ENCODE data around the gene PRDM5.

Gene PRDM5

GRCh38 chr4:120809518-120809917 is 113.0 kb downstream of the PRDM5 start:
- Histone ChIP-seq H3K36me3 (ENCODE audit: control insufficient read depth, insufficient read depth, low read length) (no peaks in the 10 kb centered on the region), H3K27ac (ENCODE audit: insufficient read depth, low read depth, low read length, poor library complexity, severe bottlenecking) (no peak overlapping the region), H3K4me3 (ENCODE audit: insufficient read depth, low read depth, low read length) (no peak overlapping the region), H3K4me1 (ENCODE audit: control insufficient read depth, insufficient read depth, low read length) (no peaks in the 10 kb centered on the region), H3K27me3 (ENCODE audit: control insufficient read depth, insufficient read depth, low read length, poor library complexity, severe bottlenecking) (no peaks in the 10 kb centered on the region), H3K9me3 (ENCODE audit: control insufficient read depth, low read length) (no peaks in the 10 kb centered on the region)
- 88% methylated on average over 1 of the region's 1 CpG; no CpG with 5 or more reads in 1 of the 2 experiments for WGBS, 2 experiments

GRCh38 chr4:120808475-120809141 is 113.9 kb downstream of the PRDM5 start:
- Histone ChIP-seq H3K27ac (ENCODE audit: insufficient read depth, low read depth, low read length, poor library complexity, severe bottlenecking) (no peak overlapping the region), H3K4me3 (ENCODE audit: insufficient read depth, low read depth, low read length) (no peak overlapping the region), H3K4me1 (ENCODE audit: control insufficient read depth, insufficient read depth, low read length) (no peaks in the 10 kb centered on the region), H3K27me3 (ENCODE audit: control insufficient read depth, insufficient read depth, low read length, poor library complexity, severe bottlenecking) (no peaks in the 10 kb centered on the region), H3K9me3 (ENCODE audit: control insufficient read depth, low read length) (no peaks in the 10 kb centered on the region), H3K36me3 (ENCODE audit: control insufficient read depth, insufficient read depth, low read length) (no peaks in the 10 kb centered on the region)
- 97% methylated on average over 24 of the region's 24 CpGs for WGBS, 2 experiments

DNA sequence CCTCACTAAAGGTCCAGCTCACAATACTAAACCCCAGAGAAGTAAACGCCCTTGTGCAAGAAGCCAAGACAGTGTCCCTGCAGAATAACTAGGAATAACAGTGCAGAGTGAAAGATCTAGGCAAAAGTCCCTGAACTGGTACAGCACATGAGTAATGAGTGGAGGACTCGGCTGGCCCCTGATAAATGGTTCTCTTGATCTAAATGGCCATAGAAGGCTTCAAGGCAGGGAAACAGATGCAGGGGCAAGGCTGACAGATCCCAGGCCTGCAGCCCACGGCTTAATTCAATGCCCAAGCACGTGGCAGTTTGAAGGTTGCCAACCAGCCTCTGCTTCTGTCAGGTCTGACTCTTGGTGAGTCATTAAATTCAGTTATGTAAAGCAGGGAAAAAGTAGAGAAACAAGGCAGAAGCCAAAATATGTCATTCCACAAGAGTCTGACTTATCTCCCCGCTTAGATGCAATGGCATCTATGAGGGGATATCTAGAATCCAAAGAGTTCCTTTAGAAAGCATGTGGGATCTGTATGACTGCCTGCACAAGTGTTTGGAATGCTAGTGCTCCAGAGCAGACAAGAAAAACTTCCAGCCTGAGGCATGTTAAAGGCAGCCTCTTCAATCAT is 121.3 kb downstream of the PRDM5 start:
- Histone ChIP-seq H3K4me3 (ENCODE audit: insufficient read depth, low read depth, low read length) (no peak overlapping the region), H3K27ac (ENCODE audit: insufficient read depth, low read depth, low read length, poor library complexity, severe bottlenecking) (no peak overlapping the region), H3K36me3 (ENCODE audit: control insufficient read depth, insufficient read depth, low read length) (no peaks in the 10 kb centered on the region), H3K4me1 (ENCODE audit: control insufficient read depth, insufficient read depth, low read length) (no peaks in the 10 kb centered on the region), H3K9me3 (ENCODE audit: control insufficient read depth, low read length) (no peaks in the 10 kb centered on the region), H3K27me3 (ENCODE audit: control insufficient read depth, insufficient read depth, low read length, poor library complexity, severe bottlenecking) (no peaks in the 10 kb centered on the region)
- WGBS, 2 experiments = 89 to 93% methylated on average over 5 of the region's 5 CpGs

- no peaks in the 10 kb centered on the region for H3K9me3 ChIP-seq (ENCODE audit: control insufficient read depth, low read length)
- H3K4me1 ChIP-seq (ENCODE audit: control insufficient read depth, insufficient read depth, low read length) = no peaks in the 10 kb centered on the region
- H3K27ac ChIP-seq (ENCODE audit: insufficient read depth, low read depth, low read length, poor library complexity, severe bottlenecking) = no peak overlapping the region
- 87 to 90% methylated on average over 1 of the region's 3 CpGs for WGBS, 2 experiments
- H3K4me3 ChIP-seq (ENCODE audit: insufficient read depth, low read depth, low read length) = no peak overlapping the region
- no peaks in the 10 kb centered on the region for H3K36me3 ChIP-seq (ENCODE audit: control insufficient read depth, insufficient read depth, low read length)
- H3K27me3 ChIP-seq (ENCODE audit: control insufficient read depth, insufficient read depth, low read length, poor library complexity, severe bottlenecking) = no peaks in the 10 kb centered on the region
These were observed 124.0 kb downstream of the PRDM5 start for GRCh38 chr4:120798570-120798969.

GRCh38 chr4:120796271-120796670 is 126.3 kb downstream of the PRDM5 start:
- H3K4me1 ChIP-seq (ENCODE audit: control insufficient read depth, insufficient read depth, low read length) = no peaks in the 10 kb centered on the region
- no peaks in the 10 kb centered on the region for H3K36me3 ChIP-seq (ENCODE audit: control insufficient read depth, insufficient read depth, low read length)
- 91 to 100% methylated on average over 3 of the region's 3 CpGs for WGBS, 2 experiments
- H3K9me3 ChIP-seq (ENCODE audit: control insufficient read depth, low read length) = no peaks in the 10 kb centered on the region
- no peak overlapping the region for H3K4me3 ChIP-seq (ENCODE audit: insufficient read depth, low read depth, low read length)
- H3K27ac ChIP-seq (ENCODE audit: insufficient read depth, low read depth, low read length, poor library complexity, severe bottlenecking) = no peak overlapping the region
- no peaks in the 10 kb centered on the region for H3K27me3 ChIP-seq (ENCODE audit: control insufficient read depth, insufficient read depth, low read length, poor library complexity, severe bottlenecking)

DNA sequence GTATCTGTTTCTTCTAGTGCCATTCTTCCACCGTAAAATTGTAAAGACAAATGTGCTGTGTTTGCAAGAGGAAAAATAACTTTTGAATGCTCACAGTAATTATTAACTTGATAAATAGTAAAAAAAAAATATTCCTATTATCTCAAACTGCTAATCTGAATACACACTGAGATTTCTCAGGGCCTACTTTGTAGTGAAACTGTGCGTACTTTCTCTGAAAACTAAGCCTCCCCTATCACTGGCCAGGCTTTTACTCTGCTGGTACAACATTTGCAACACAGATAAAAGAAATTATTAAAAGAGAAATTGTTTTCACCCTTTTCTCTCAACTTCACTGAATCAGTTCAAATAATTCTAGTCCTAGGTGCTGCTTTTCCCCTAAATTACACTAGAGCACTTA is 137.3 kb downstream of the PRDM5 start:
- WGBS, 2 experiments = 83 to 96% methylated on average over 2 of the region's 2 CpGs
- Histone ChIP-seq H3K27me3 (ENCODE audit: control insufficient read depth, insufficient read depth, low read length, poor library complexity, severe bottlenecking) (no peaks in the 10 kb centered on the region), H3K36me3 (ENCODE audit: control insufficient read depth, insufficient read depth, low read length) (no peaks in the 10 kb centered on the region), H3K9me3 (ENCODE audit: control insufficient read depth, low read length) (no peaks in the 10 kb centered on the region), H3K4me1 (ENCODE audit: control insufficient read depth, insufficient read depth, low read length) (no peaks in the 10 kb centered on the region), H3K4me3 (ENCODE audit: insufficient read depth, low read depth, low read length) (no peak overlapping the region), H3K27ac (ENCODE audit: insufficient read depth, low read depth, low read length, poor library complexity, severe bottlenecking) (no peak overlapping the region)

DNA sequence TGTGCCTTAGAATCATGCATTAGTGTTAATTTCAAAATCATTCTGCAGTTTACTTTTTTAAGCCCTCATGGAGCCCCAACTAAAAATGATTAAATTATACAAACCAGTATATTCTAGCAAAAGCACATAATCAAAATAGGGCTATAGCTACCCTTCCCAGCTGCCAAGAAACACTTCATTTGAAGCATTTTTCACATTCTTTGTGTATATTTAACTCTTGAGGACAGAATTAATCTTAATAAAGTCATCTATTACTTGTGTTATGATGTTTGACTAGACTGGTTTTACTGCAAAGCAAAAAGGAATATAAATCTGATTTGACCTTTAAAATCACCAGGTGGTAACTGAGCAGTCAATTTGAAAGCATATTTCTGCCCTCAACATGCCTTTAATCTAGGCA is 145.1 kb downstream of the PRDM5 start:
- Histone ChIP-seq H3K4me3 (ENCODE audit: insufficient read depth, low read depth, low read length) (no peak overlapping the region), H3K4me1 (ENCODE audit: control insufficient read depth, insufficient read depth, low read length) (no peaks in the 10 kb centered on the region), H3K27me3 (ENCODE audit: control insufficient read depth, insufficient read depth, low read length, poor library complexity, severe bottlenecking) (no peaks in the 10 kb centered on the region), H3K36me3 (ENCODE audit: control insufficient read depth, insufficient read depth, low read length) (no peaks in the 10 kb centered on the region), H3K27ac (ENCODE audit: insufficient read depth, low read depth, low read length, poor library complexity, severe bottlenecking) (no peak overlapping the region), H3K9me3 (ENCODE audit: control insufficient read depth, low read length) (no peaks in the 10 kb centered on the region)

DNA sequence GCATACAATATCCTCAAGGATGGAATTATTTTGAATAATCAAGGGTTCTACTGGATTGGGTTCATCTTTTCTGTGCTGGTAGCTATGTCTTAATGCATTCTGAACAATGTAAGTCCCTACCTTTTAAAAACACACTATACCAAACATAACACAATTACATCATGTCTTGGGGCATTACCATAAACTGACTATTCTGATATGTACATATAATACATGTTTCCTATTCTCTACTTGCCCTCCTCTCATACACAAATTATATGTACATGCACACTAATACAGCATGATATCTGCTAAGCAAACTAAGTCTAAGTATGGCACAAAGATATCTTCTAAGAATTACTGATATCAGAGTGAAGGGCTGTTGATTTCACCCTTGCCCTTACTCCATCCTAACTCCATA is 147.1 kb downstream of the PRDM5 start:
- H3K27me3 ChIP-seq (ENCODE audit: control insufficient read depth, insufficient read depth, low read length, poor library complexity, severe bottlenecking) = no peaks in the 10 kb centered on the region
- no peaks in the 10 kb centered on the region for H3K36me3 ChIP-seq (ENCODE audit: control insufficient read depth, insufficient read depth, low read length)
- H3K9me3 ChIP-seq (ENCODE audit: control insufficient read depth, low read length) = no peaks in the 10 kb centered on the region
- no peaks in the 10 kb centered on the region for H3K4me1 ChIP-seq (ENCODE audit: control insufficient read depth, insufficient read depth, low read length)
- H3K4me3 ChIP-seq (ENCODE audit: insufficient read depth, low read depth, low read length) = no peak overlapping the region
- H3K27ac ChIP-seq (ENCODE audit: insufficient read depth, low read depth, low read length, poor library complexity, severe bottlenecking) = no peak overlapping the region

- Histone ChIP-seq H3K9me3 (ENCODE audit: control insufficient read depth, low read length) (no peaks in the 10 kb centered on the region), H3K27ac (ENCODE audit: insufficient read depth, low read depth, low read length, poor library complexity, severe bottlenecking) (no peak overlapping the region), H3K4me1 (ENCODE audit: control insufficient read depth, insufficient read depth, low read length) (no peaks in the 10 kb centered on the region), H3K27me3 (ENCODE audit: control insufficient read depth, insufficient read depth, low read length, poor library complexity, severe bottlenecking) (no peaks in the 10 kb centered on the region), H3K4me3 (ENCODE audit: insufficient read depth, low read depth, low read length) (no peak overlapping the region), H3K36me3 (ENCODE audit: control insufficient read depth, insufficient read depth, low read length) (no peaks in the 10 kb centered on the region)
- WGBS, 2 experiments = 92 to 100% methylated on average over 1 of the region's 1 CpG
These were observed 148.9 kb downstream of the PRDM5 start for GRCh38 chr4:120773641-120774040.

- H3K4me3 ChIP-seq (ENCODE audit: insufficient read depth, low read depth, low read length) = no peak overlapping the region
- 68 to 71% methylated on average over 2 of the region's 2 CpGs for WGBS, 2 experiments
- H3K9me3 ChIP-seq (ENCODE audit: control insufficient read depth, low read length) = no peaks in the 10 kb centered on the region
- no peaks in the 10 kb centered on the region for H3K4me1 ChIP-seq (ENCODE audit: control insufficient read depth, insufficient read depth, low read length)
- H3K36me3 ChIP-seq (ENCODE audit: control insufficient read depth, insufficient read depth, low read length) = no peaks in the 10 kb centered on the region
- no peaks in the 10 kb centered on the region for H3K27me3 ChIP-seq (ENCODE audit: control insufficient read depth, insufficient read depth, low read length, poor library complexity, severe bottlenecking)
- H3K27ac ChIP-seq (ENCODE audit: insufficient read depth, low read depth, low read length, poor library complexity, severe bottlenecking) = no peak overlapping the region
These were observed 150.6 kb downstream of the PRDM5 start for GRCh38 chr4:120771907-120772306.

Data from ectodermal cell (in vitro differentiated cells).